SK-N-MC (cell line): ENCODE data around the gene MAGI2.

Experiments
- EZH2 ChIP-seq: fragments of 200-600 bp; sonication (generic); IDR thresholded peaks from one replicate; pipeline ENCODE4 v1.6.1; 2017; ENCODE audit warnings: antibody characterized with exemption
- POLR2AphosphoS5 ChIP-seq: IDR thresholded peaks from 2 replicates; pipeline ENCODE4 v1.6.1; 2012; ENCODE audit warnings: mild to moderate bottlenecking, low read depth, low read length, borderline replicate concordance

GRCh38 chr7:79221211-79221610 is 232.3 kb downstream of the MAGI2 start:
- TF ChIP-seq EZH2 (no peak), POLR2AphosphoS5 (no peak)
